Fibroblast of skin of abdomen (primary cell): ENCODE measurements around the gene DPAGT1. TPM values are rescaled to one million over a fixed set of nuclear protein-coding genes. Genes with fewer than 3 reads are reported as not detected.
"Not testable (repeated sequence)": the region's sequence is repeated elsewhere in the genome, so short reads cannot be mapped to it uniquely, and the experiment has no call there.

ENCODE experiments used
- DNase-seq: peaks from one replicate; pipeline ENCODE4 v3.0.0-alpha.2; 2013
- polyA plus RNA-seq, 2 experiments: library from polyadenylated mRNA; unstranded; fragments of 120-200 nt; gene quantifications; one replicate each; pipeline ENCODE4 v1.2.1, GENCODE V29; 2013; ENCODE audit not compliant: insufficient read length in 2 of 2

DPAGT1 gene
- polyA plus RNA-seq (2013, experiment 1 of 2; ENCODE audit: insufficient read length), result 47.8 TPM
- polyA plus RNA-seq (2013, experiment 2 of 2; ENCODE audit: insufficient read length), result 51.0 TPM

- DNase-seq, result peak; percentile 98
These were observed at the start of gene DPAGT1 for GRCh38 chr11:119101759-119102423. TSS of gene DPAGT1 (minus strand) at chr11:119101853. CDS start at chr11:119101655, 198 bp downstream.

GRCh38 chr11:119149786-119150275 lies 48.2 kb upstream of the DPAGT1 start:
- DNase-seq, result no peak

GRCh38 chr11:119149018-119149785 lies 47.5 kb upstream of the DPAGT1 start, which contains the start of gene ABCG4:
TSS of gene ABCG4 (plus strand) at chr11:119149052. CDS start at chr11:119149966, 914 bp downstream.
- no peak for DNase-seq

GRCh38 chr11:119148720-119149017 lies 47.0 kb upstream of the DPAGT1 start:
- DNase-seq, result no peak

- no peak for DNase-seq
These were observed 46.1 kb upstream of the DPAGT1 start for GRCh38 chr11:119147604-119148333.

- DNase-seq, result no peak
These were observed 43.9 kb upstream of the DPAGT1 start for GRCh38 chr11:119145551-119145950.

- DNase-seq, result peak; percentile 66
These were observed 43.3 kb upstream of the DPAGT1 start for GRCh38 chr11:119144825-119145486.

GRCh38 chr11:119139276-119139675 lies 37.6 kb upstream of the DPAGT1 start:
- DNase-seq, result not testable (repeated sequence)

- no peak for DNase-seq
These were observed 32.8 kb upstream of the DPAGT1 start for GRCh38 chr11:119134389-119134978.

GRCh38 chr11:119130662-119131061 lies 29.0 kb upstream of the DPAGT1 start:
- DNase-seq, result no peak

GRCh38 chr11:119126675-119127268 lies 25.1 kb upstream of the DPAGT1 start:
- no peak for DNase-seq

- DNase-seq, result no peak
These were observed 24.2 kb upstream of the DPAGT1 start for GRCh38 chr11:119125821-119126220.

- no peak for DNase-seq
These were observed 20.1 kb upstream of the DPAGT1 start for GRCh38 chr11:119121811-119122124.

GRCh38 chr11:119121008-119121810 lies 19.6 kb upstream of the DPAGT1 start, which contains the start of gene HINFP:
TSS of gene HINFP (plus strand) at chr11:119121580. CDS start at chr11:119126945, 5,365 bp downstream.
- peak; percentile 99 for DNase-seq

- DNase-seq, result peak; percentile 78
These were observed 19.0 kb upstream of the DPAGT1 start for GRCh38 chr11:119120639-119121007.

- DNase-seq, result no peak
These were observed 17.3 kb upstream of the DPAGT1 start for GRCh38 chr11:119118946-119119345.

- no peak for DNase-seq
These were observed 16.6 kb upstream of the DPAGT1 start for GRCh38 chr11:119118227-119118626.

- DNase-seq, result no peak
These were observed 15.5 kb upstream of the DPAGT1 start for GRCh38 chr11:119117004-119117706.

- DNase-seq, result no peak
These were observed 14.9 kb upstream of the DPAGT1 start for GRCh38 chr11:119116601-119117000.

GRCh38 chr11:119116235-119116594 lies 14.6 kb upstream of the DPAGT1 start:
- no peak for DNase-seq
